ENCODE data around the gene FABP6.

DNA sequence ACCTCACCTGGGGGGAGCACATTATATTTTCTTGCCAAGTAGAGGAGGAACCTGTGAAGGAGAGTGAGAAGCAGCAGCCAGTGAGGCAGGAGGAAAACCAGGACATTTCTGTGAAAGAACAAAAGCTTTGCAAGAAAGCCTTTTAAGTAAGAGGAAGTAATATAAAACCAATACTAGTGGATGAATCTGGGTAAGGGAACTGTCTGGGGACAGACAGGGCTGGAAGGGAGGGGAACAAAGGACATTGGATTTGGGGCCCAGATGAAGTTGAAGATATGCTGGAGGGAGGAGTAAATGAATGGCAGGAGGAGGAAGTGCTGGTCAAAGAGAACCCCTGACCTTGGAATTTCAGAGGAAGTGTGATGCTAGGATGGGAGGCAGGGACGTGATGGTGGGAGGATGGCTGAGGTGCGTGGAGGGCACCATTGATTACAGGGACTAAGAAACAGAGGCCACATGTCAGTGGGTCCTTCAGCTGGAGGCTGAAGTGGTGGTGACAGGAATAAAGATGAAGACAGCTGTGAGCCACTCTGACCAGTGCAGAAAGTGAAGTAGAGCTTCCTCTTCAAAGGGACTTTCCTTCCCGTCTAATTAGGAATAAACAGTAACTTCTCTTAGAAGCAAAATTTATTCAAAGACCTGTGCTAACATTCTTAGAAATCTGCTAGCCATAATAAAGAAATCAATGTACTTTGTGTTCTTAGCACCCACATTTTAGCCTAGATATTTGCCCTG is 43.5 kb upstream of the FABP6 start:
- TF ChIP-seq, protein P1, sequence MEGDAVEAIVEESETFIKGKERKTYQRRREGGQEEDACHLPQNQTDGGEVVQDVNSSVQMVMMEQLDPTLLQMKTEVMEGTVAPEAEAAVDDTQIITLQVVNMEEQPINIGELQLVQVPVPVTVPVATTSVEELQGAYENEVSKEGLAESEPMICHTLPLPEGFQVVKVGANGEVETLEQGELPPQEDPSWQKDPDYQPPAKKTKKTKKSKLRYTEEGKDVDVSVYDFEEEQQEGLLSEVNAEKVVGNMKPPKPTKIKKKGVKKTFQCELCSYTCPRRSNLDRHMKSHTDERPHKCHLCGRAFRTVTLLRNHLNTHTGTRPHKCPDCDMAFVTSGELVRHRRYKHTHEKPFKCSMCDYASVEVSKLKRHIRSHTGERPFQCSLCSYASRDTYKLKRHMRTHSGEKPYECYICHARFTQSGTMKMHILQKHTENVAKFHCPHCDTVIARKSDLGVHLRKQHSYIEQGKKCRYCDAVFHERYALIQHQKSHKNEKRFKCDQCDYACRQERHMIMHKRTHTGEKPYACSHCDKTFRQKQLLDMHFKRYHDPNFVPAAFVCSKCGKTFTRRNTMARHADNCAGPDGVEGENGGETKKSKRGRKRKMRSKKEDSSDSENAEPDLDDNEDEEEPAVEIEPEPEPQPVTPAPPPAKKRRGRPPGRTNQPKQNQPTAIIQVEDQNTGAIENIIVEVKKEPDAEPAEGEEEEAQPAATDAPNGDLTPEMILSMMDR (IDR thresholded peaks at IDR 0.05; ENCODE audit: poor library complexity): no peak
- TF ChIP-seq EZH2 (IDR thresholded peaks at IDR 0.05; ENCODE audit: borderline replicate concordance) (no peak), EZH2phosphoT487 (IDR thresholded peaks at IDR 0.05; ENCODE audit: low read depth, severe bottlenecking, unreplicated experiment) (no peak)
